ENCODE data around the gene GNB2.
A peak's percentile ranks its signal among the peaks of the same experiment; 100 is the strongest.

GNB2 gene

DNA sequence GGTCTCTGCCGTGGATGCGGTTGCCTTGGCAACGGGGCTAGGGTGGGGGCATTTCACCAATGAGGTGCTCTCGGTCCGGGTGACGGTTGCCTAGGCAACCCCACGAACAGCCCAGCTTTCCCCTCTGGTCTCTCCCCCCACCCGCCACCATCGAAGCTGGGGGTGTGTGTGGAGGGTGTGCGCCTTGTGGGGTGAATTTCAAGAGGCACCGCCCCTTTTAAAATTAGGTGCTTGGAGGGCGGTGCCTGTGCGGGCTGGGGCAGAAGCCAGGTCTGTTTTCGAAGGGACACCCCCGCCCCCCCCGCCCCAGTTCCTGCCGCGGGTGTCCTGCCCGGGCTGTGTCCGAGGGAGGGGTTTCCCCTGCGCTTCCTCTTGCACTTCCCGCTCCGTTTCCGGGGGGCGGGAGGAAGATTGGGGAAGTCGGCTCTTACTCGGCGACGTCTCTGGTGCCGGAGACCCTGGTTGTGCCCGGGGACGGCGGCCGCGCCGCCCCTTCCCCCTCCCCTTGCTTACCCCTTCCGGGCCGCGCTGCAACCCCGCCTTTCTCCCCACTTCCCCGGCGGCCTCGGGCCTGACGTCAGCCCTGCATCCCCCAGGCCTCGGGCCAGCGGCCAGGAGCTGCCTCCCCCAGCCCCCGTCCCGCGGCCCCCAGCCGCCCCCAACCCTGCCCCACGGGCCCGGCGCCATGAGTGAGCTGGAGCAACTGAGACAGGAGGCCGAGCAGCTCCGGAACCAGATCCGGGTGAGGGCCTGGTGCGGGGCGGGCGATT lies 2.2 kb downstream of the GNB2 start:
- Histone ChIP-seq H3K9ac (ENCODE audit: low read depth in 1 of 2, low read length in 2 of 2) (peak overlapping the region in 1 of 2 donors; percentile 47), H3K4me1 (ENCODE audit: control insufficient read depth in 2 of 2, insufficient read depth in 2 of 2, low read length in 2 of 2) (peaks cover 6 to 23% of the 10 kb centered on the region in 2 donors), H3K4me3 (ENCODE audit: low read length in 2 of 2) (peak overlapping the region; percentile 85 to 89)

DNA sequence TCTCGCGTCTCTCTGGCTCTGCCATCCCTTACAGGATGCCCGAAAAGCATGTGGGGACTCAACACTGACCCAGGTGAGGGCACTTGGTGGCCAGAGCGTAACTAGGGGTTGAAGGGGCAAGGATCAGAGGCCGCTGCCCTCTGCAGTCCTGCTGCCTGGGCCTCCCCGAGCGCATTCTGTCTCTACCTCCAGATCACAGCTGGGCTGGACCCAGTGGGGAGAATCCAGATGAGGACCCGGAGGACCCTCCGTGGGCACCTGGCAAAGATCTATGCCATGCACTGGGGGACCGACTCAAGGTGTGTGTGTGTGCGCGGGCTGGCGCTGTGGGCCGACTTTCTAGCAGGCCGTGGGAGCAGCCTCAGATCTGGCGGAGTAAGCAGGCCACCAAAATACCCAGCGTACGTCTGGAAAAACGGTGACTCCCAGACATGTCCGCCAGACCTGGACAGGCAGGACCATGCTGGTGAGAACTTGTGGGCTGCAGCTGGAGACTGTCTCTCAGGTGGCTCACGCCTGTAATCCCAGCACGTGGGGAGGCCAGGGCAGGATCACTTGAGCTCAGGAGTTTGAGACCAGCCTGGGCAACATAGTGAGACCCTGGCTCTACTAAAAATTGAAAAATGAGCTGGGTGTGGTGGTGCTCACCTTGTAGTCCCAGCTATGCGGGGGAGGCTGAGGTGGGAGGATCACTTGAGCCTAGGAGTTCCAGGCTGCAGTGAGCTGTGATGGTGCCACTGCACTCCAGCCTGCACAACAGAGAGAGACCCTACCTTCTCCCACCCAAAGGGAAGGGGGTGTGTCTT lies 3.2 kb downstream of the GNB2 start:
- Histone ChIP-seq H3K4me1 (ENCODE audit: control insufficient read depth in 2 of 2, insufficient read depth in 2 of 2, low read length in 2 of 2) (peaks cover 6 to 23% of the 10 kb centered on the region in 2 donors), H3K9ac (ENCODE audit: low read depth in 1 of 2, low read length in 2 of 2) (peak overlapping the region in 1 of 2 donors; percentile 5), H3K4me3 (ENCODE audit: low read length in 2 of 2) (peak overlapping the region in 1 of 2 donors; percentile 33), H3K9me3 (ENCODE audit: control insufficient read depth in 2 of 2, low read length in 2 of 2) (no peaks in the 10 kb centered on the region), H3K36me3 (ENCODE audit: control insufficient read depth in 2 of 2, insufficient read depth in 2 of 2, low read length in 2 of 2) (peaks cover 24 to 35% of the 10 kb centered on the region in 2 donors), H3K27ac (ENCODE audit: low read depth in 2 of 2, low read length in 2 of 2) (peak overlapping the region; percentile 97 to 99), H3K27me3 (ENCODE audit: control insufficient read depth in 2 of 2, insufficient read depth in 2 of 2, low read length in 2 of 2) (no peaks in the 10 kb centered on the region)

More for the DNA sequence above, 2.2 kb downstream of the GNB2 start:
- Histone ChIP-seq H3K9me3 (ENCODE audit: control insufficient read depth in 2 of 2, low read length in 2 of 2) (no peaks in the 10 kb centered on the region), H3K27ac (ENCODE audit: low read depth in 2 of 2, low read length in 2 of 2) (peak overlapping the region; percentile 97 to 99), H3K27me3 (ENCODE audit: control insufficient read depth in 2 of 2, insufficient read depth in 2 of 2, low read length in 2 of 2) (no peaks in the 10 kb centered on the region), H3K36me3 (ENCODE audit: control insufficient read depth in 2 of 2, insufficient read depth in 2 of 2, low read length in 2 of 2) (peaks cover 21 to 32% of the 10 kb centered on the region in 2 donors)

DNA sequence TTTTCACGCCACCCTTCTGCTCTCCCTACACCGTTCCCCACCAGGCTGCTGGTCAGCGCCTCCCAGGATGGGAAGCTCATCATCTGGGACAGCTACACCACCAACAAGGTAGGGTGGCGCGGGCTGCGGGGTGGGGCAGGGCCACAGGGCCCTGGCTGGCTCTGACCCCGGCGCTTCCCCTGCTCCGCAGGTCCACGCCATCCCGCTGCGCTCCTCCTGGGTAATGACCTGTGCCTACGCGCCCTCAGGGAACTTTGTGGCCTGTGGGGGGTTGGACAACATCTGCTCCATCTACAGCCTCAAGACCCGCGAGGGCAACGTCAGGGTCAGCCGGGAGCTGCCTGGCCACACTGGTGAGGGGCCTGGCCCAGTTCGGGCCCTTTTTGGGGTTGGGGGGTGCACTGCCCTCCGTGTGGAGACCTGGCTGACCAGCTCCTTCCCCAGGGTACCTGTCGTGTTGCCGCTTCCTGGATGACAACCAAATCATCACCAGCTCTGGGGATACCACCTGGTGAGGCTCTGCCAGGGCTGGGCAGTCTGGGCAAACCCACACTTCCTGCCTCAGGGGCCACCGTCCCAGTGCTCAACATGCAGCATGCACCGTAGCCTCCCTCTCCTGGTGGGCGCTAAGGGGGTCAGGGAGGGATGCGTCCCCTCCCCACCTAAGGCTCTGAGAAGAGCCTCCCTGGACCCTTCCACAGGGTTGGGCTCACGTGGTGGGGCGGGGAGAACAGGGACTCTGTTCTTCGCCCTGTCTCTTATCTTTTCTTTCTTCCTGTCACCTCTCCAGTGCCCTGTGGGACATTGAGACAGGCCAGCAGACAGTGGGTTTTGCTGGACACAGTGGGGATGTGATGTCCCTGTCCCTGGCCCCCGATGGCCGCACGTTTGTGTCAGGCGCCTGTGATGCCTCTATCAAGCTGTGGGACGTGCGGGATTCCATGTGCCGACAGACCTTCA lies 4.0 kb downstream of the GNB2 start:
- Histone ChIP-seq H3K27ac (ENCODE audit: low read depth in 2 of 2, low read length in 2 of 2) (no peak overlapping the region), H3K27me3 (ENCODE audit: control insufficient read depth in 2 of 2, insufficient read depth in 2 of 2, low read length in 2 of 2) (no peaks in the 10 kb centered on the region)

DNA sequence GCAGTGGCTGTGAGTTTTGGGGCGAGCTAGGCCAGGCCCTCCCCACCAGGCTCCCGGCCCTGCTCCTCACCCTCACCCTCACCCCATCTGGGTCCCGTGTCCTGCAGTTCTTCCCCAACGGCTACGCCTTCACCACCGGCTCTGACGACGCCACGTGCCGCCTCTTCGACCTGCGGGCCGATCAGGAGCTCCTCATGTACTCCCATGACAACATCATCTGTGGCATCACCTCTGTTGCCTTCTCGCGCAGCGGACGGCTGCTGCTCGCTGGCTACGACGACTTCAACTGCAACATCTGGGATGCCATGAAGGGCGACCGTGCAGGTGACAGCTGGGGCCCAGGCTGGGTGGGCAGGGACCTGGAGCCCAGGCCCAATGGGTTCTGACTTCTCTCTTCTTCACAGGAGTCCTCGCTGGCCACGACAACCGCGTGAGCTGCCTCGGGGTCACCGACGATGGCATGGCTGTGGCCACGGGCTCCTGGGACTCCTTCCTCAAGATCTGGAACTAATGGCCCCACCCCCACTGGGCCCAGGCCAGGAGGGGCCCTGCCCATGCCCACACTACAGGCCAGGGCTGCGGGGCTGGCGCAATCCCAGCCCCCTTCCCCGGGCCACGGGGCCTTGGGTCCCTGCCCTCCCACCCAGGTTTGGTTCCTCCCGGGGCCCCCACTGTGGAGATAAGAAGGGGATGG lies 4.9 kb downstream of the GNB2 start:
- H3K9me3 ChIP-seq (ENCODE audit: control insufficient read depth in 2 of 2, low read length in 2 of 2) = no peaks in the 10 kb centered on the region
- H3K4me1 ChIP-seq (ENCODE audit: control insufficient read depth in 2 of 2, insufficient read depth in 2 of 2, low read length in 2 of 2) = peaks cover 3 to 17% of the 10 kb centered on the region in 2 donors
- H3K27me3 ChIP-seq (ENCODE audit: control insufficient read depth in 2 of 2, insufficient read depth in 2 of 2, low read length in 2 of 2) = no peaks in the 10 kb centered on the region
- H3K4me3 ChIP-seq (ENCODE audit: low read length in 2 of 2) = no peak overlapping the region
- H3K27ac ChIP-seq (ENCODE audit: low read depth in 2 of 2, low read length in 2 of 2) = no peak overlapping the region
- peaks cover 36 to 49% of the 10 kb centered on the region in 2 donors for H3K36me3 ChIP-seq (ENCODE audit: control insufficient read depth in 2 of 2, insufficient read depth in 2 of 2, low read length in 2 of 2)
- H3K9ac ChIP-seq (ENCODE audit: low read depth in 1 of 2, low read length in 2 of 2) = no peak overlapping the region

More for the DNA sequence above, 4.0 kb downstream of the GNB2 start:
- Histone ChIP-seq H3K4me3 (ENCODE audit: low read length in 2 of 2) (no peak overlapping the region), H3K36me3 (ENCODE audit: control insufficient read depth in 2 of 2, insufficient read depth in 2 of 2, low read length in 2 of 2) (peaks cover 31 to 42% of the 10 kb centered on the region in 2 donors), H3K4me1 (ENCODE audit: control insufficient read depth in 2 of 2, insufficient read depth in 2 of 2, low read length in 2 of 2) (peaks cover 6 to 23% of the 10 kb centered on the region in 2 donors), H3K9me3 (ENCODE audit: control insufficient read depth in 2 of 2, low read length in 2 of 2) (no peaks in the 10 kb centered on the region), H3K9ac (ENCODE audit: low read depth in 1 of 2, low read length in 2 of 2) (no peak overlapping the region)

DNA sequence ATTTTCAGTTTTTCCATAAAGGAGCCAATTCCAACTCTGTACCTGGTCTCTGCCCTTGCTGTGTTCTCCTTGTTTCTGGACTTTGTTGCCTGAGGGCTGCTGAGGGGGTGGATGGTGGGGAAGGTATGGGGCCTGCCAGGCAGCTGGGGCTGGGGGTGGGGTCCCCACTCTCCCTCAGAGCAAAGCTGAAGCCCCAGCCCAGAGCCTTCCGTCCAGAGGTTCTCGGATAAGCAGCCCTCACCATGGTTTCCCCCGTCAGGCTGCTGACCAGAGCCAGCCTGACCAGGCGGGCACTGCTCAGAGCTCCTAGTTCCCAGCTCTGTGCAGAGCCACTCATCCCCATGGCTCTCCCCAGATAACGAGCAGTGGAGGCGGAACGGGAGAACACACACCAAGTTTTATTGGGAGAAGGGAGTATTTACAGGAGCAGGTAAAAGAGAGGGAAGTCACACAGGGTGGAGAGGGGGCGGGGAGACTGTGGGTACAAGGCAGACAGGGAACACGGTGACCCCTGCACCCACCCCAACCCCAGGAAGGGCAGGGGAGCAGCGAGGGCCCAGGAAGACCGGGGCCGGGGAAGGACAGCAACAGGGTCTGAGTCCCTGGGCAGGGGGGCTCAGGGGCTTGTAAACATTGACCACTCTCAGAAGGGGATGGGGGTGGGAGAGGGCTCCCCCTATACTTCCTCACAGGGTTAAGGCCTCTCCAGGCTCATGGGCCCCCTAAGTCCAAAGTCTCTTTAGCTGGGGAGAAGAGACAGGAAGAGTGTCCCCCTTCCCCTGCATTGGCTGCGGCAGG lies 5.8 kb downstream of the GNB2 start:
- H3K36me3 ChIP-seq (ENCODE audit: control insufficient read depth in 2 of 2, insufficient read depth in 2 of 2, low read length in 2 of 2) = peaks cover 44 to 50% of the 10 kb centered on the region in 2 donors
- peak overlapping the region in 1 of 2 donors; percentile 33 for H3K9ac ChIP-seq (ENCODE audit: low read depth in 1 of 2, low read length in 2 of 2)
- H3K4me3 ChIP-seq (ENCODE audit: low read length in 2 of 2) = no peak overlapping the region
- H3K4me1 ChIP-seq (ENCODE audit: control insufficient read depth in 2 of 2, insufficient read depth in 2 of 2, low read length in 2 of 2) = peaks cover 3 to 17% of the 10 kb centered on the region in 2 donors
- no peaks in the 10 kb centered on the region for H3K27me3 ChIP-seq (ENCODE audit: control insufficient read depth in 2 of 2, insufficient read depth in 2 of 2, low read length in 2 of 2)
- peak overlapping the region in 1 of 2 donors; percentile 3 for H3K27ac ChIP-seq (ENCODE audit: low read depth in 2 of 2, low read length in 2 of 2)
- H3K9me3 ChIP-seq (ENCODE audit: control insufficient read depth in 2 of 2, low read length in 2 of 2) = no peaks in the 10 kb centered on the region

DNA sequence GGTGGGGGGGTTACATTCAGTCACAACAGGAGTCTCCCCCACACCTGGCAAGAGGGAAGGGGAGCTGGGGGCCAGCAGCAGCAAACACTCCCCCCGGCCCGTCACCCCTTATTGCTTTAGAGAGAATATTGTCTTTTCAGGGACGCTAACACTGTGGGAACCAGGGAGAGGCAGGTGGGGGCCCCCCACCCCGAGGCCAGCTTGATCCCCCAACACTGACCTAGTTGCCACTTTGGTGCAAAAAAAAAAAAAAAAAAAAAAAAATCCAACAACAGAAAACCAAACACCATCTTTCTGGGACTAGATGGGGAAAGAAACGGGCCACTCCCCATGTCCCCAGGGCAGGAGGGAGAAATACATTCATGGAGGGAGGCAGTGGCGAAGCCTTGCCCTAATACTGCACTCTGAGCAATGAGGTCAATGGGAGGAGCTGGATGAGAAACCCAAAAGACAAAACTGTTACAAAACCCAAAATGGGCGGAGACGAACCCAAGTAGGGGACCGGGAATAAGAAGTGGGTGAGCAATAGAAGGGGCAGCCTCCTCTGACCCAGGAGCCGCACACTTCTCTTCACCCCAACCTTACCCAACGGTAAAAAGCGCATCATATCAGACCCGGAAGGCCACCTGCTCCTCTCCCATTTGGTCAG lies 6.5 kb downstream of the GNB2 start:
- Histone ChIP-seq H3K4me1 (ENCODE audit: control insufficient read depth in 2 of 2, insufficient read depth in 2 of 2, low read length in 2 of 2) (peaks cover 3 to 17% of the 10 kb centered on the region in 2 donors), H3K9me3 (ENCODE audit: control insufficient read depth in 2 of 2, low read length in 2 of 2) (no peaks in the 10 kb centered on the region), H3K27me3 (ENCODE audit: control insufficient read depth in 2 of 2, insufficient read depth in 2 of 2, low read length in 2 of 2) (no peaks in the 10 kb centered on the region), H3K27ac (ENCODE audit: low read depth in 2 of 2, low read length in 2 of 2) (no peak overlapping the region), H3K9ac (ENCODE audit: low read depth in 1 of 2, low read length in 2 of 2) (no peak overlapping the region), H3K4me3 (ENCODE audit: low read length in 2 of 2) (no peak overlapping the region), H3K36me3 (ENCODE audit: control insufficient read depth in 2 of 2, insufficient read depth in 2 of 2, low read length in 2 of 2) (peaks cover 49 to 56% of the 10 kb centered on the region in 2 donors)

DNA sequence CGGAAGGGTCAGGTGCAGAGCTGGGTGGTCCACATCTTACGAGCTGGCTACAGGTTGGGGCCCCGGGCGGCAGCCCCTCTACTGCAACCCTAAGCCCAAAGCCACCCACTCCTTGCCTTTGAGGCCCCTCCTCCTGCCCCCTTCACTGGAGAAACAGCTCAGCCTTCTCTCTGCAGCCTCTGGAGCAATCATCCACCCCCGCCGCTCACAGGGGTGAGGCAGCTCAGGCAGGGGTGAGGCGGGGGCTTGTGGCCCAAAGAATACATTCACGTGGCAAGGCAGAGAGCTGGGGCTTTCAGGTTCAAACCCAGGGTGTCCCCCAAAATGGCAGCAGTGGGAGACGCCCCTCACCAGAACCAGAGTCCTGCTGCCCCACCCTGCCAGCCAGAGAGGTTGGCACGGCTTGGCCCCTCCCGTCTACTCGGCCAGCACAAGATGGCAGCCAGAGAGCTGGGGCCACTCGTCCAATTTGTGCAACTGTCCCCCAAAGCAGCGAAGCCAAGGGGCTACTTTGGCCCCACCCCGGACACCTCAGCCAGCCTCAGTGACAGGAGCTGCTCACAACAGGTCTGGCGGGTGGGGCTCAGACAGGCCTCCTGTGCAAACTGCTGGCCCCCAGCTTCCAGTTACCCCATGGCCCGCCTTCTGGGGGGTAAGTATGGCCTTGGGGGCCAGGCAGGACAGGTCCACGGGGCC lies 7.2 kb downstream of the GNB2 start:
- no peak overlapping the region for H3K27ac ChIP-seq (ENCODE audit: low read depth in 2 of 2, low read length in 2 of 2)
- no peak overlapping the region for H3K4me3 ChIP-seq (ENCODE audit: low read length in 2 of 2)
- no peaks in the 10 kb centered on the region for H3K9me3 ChIP-seq (ENCODE audit: control insufficient read depth in 2 of 2, low read length in 2 of 2)
- H3K4me1 ChIP-seq (ENCODE audit: control insufficient read depth in 2 of 2, insufficient read depth in 2 of 2, low read length in 2 of 2) = peaks cover 3 to 17% of the 10 kb centered on the region in 2 donors
- H3K36me3 ChIP-seq (ENCODE audit: control insufficient read depth in 2 of 2, insufficient read depth in 2 of 2, low read length in 2 of 2) = peaks cover 56 to 62% of the 10 kb centered on the region in 2 donors
- H3K9ac ChIP-seq (ENCODE audit: low read depth in 1 of 2, low read length in 2 of 2) = no peak overlapping the region
- no peaks in the 10 kb centered on the region for H3K27me3 ChIP-seq (ENCODE audit: control insufficient read depth in 2 of 2, insufficient read depth in 2 of 2, low read length in 2 of 2)

DNA sequence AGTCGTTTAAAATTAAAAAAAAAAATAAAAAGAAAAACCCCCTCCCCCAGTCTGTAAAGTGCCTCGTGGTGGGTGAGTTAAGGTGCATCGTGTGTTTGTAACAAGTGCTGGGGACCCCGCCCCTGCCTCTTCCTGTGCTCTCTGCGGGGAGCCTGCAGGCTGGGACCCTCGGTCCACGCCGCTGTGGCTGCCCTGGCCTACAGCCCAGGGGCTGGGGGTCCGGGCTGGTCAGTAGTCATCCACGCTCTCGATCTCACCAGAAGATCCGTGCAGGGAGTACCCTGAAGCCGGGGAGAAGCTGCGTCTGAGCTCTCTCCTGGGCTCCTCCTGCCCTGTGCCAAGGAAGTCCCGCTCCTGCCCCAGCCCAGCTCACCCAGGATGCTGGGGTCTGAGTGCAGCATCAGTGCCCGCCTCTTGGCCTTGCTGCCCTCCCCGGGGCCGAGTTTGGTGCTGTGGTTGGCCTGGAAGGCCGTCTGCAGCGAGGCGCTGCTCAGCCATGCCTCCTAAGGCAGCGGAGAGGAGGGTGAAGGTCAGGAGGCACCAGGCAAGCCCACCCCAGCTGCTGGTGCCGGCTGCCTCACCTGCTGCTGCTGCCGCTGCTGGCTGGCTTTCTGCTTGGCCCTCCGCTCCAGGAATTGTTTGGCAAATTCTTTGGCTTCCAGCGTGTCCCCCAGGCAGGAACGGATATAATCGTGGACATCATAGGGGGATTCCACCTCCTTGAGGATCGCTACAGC lies 8.1 kb downstream of the GNB2 start:
- no peak overlapping the region for H3K9ac ChIP-seq (ENCODE audit: low read depth in 1 of 2, low read length in 2 of 2)
- no peak overlapping the region for H3K27ac ChIP-seq (ENCODE audit: low read depth in 2 of 2, low read length in 2 of 2)
- no peaks in the 10 kb centered on the region for H3K9me3 ChIP-seq (ENCODE audit: control insufficient read depth in 2 of 2, low read length in 2 of 2)
- H3K4me1 ChIP-seq (ENCODE audit: control insufficient read depth in 2 of 2, insufficient read depth in 2 of 2, low read length in 2 of 2) = peaks cover 0 to 14% of the 10 kb centered on the region in 2 donors
- no peak overlapping the region for H3K4me3 ChIP-seq (ENCODE audit: low read length in 2 of 2)
- H3K27me3 ChIP-seq (ENCODE audit: control insufficient read depth in 2 of 2, insufficient read depth in 2 of 2, low read length in 2 of 2) = no peaks in the 10 kb centered on the region
- H3K36me3 ChIP-seq (ENCODE audit: control insufficient read depth in 2 of 2, insufficient read depth in 2 of 2, low read length in 2 of 2) = peaks cover 63 to 65% of the 10 kb centered on the region in 2 donors
